ENCODE data around the gene CACNG4.
A peak's percentile ranks its signal among the peaks of the same experiment; 100 is the strongest.

Gene CACNG4

GRCh38 chr17:66956941-66957340 lies 7.6 kb upstream of the CACNG4 start:
- TF ChIP-seq CTCF (IDR thresholded peaks at IDR 0.05; ENCODE audit: extremely low read depth, missing control alignments) = no peak
- DNase-seq (ENCODE audit: low spot score) = no peak

GRCh38 chr17:66957343-66957742 lies 7.2 kb upstream of the CACNG4 start:
- no peak for TF ChIP-seq CTCF (IDR thresholded peaks at IDR 0.05; ENCODE audit: extremely low read depth, missing control alignments)
- DNase-seq (ENCODE audit: low spot score) = no peak

GRCh38 chr17:66957951-66958579 lies 6.4 kb upstream of the CACNG4 start:
- TF ChIP-seq CTCF (IDR thresholded peaks at IDR 0.05; ENCODE audit: extremely low read depth, missing control alignments) = no peak
- no peak for DNase-seq (ENCODE audit: low spot score)

- DNase-seq (ENCODE audit: low spot score) = no peak
- no peak for TF ChIP-seq CTCF (IDR thresholded peaks at IDR 0.05; ENCODE audit: extremely low read depth, missing control alignments)
Observed at GRCh38 chr17:66959641-66960375, 4.7 kb upstream of the CACNG4 start.

- no peak for TF ChIP-seq CTCF (IDR thresholded peaks at IDR 0.05; ENCODE audit: extremely low read depth, missing control alignments)
Observed at GRCh38 chr17:66960613-66961012, 3.9 kb upstream of the CACNG4 start.

GRCh38 chr17:66963521-66963908 lies 992 bp upstream of the CACNG4 start:
- no peak for DNase-seq (ENCODE audit: low spot score)
- TF ChIP-seq CTCF (IDR thresholded peaks at IDR 0.05; ENCODE audit: extremely low read depth, missing control alignments) = no peak

More at GRCh38 chr17:66960613-66961012, 3.9 kb upstream of the CACNG4 start:
- no peak for DNase-seq (ENCODE audit: low spot score)

- peak; percentile 80 for DNase-seq (ENCODE audit: low spot score)
- no peak for TF ChIP-seq CTCF (IDR thresholded peaks at IDR 0.05; ENCODE audit: extremely low read depth, missing control alignments)
Observed at GRCh38 chr17:66964930-66965800, 658 bp downstream of the CACNG4 start.

All from GM20000 (cell line).